Liver (tissue), 3 donors: ENCODE results near the gene GCLC.

Experiments
- CTCF ChIP-seq: fragments of 150-350 bp; IDR thresholded peaks from 2 replicates; pipeline ENCODE4 v1.5.1; 2017; ENCODE audit warnings: improper control_type of control experiment, low read depth, low read length; ENCODE audit not compliant: missing input control
- JUND ChIP-seq, 2 donors: IDR thresholded peaks; 2 replicates each; pipeline ENCODE4 v1.6.1; 2016; ENCODE audit warnings: antibody characterized with exemption in 2 of 2
- RAD21 ChIP-seq, 2 donors: IDR thresholded peaks; 2 replicates each; pipeline ENCODE4 v1.6.1; 2016; ENCODE audit warnings: antibody characterized with exemption in 2 of 2, mild to moderate bottlenecking in 2 of 2
- RXRA ChIP-seq, 2 donors: IDR thresholded peaks; 2 replicates each; pipeline ENCODE4 v1.6.1; 2017 to 2018; ENCODE audit warnings: antibody characterized with exemption in 2 of 2, mild to moderate bottlenecking in 1 of 2
- SP1 ChIP-seq: IDR thresholded peaks from 2 replicates; pipeline ENCODE4 v1.6.1; 2018; ENCODE audit warnings: antibody characterized with exemption, mild to moderate bottlenecking
- YY1 ChIP-seq: IDR thresholded peaks from 2 replicates; pipeline ENCODE4 v1.6.1; 2016; ENCODE audit warnings: antibody characterized with exemption, mild to moderate bottlenecking
- donor health status: healthy.
- donor health status: healthy.

GRCh38 chr6:53517021-53517420 lies 27.9 kb downstream of the GCLC start:
- TF ChIP-seq JUND (IDR thresholded peaks at IDR 0.05) (peak in 1 of 2 donors; percentile 24), CTCF (no peak), YY1 (no peak), RAD21 (IDR thresholded peaks at IDR 0.05) (no peak), SP1 (no peak), RXRA (IDR thresholded peaks at IDR 0.05) (no peak)
